22Rv1 (cell line): Measurements from ENCODE around the gene WDR1.

Source experiments
- CTCF ChIP-seq: fragments of 450-650 bp; IDR thresholded peaks from 2 replicates; pipeline ENCODE4 v1.5.1; 2017; ENCODE audit warnings: mild to moderate bottlenecking
- ZFX ChIP-seq: fragments of 450-650 bp; IDR thresholded peaks from 2 replicates; pipeline ENCODE4 v1.6.1; 2017; ENCODE audit warnings: antibody characterized with exemption, borderline replicate concordance

GRCh38 chr4:10143171-10143570 lies 26.6 kb upstream of the WDR1 start:
- TF ChIP-seq CTCF (no peak), ZFX (no peak)
